Spleen (tissue), 11 donors: ENCODE measurements around the gene LRP1. TPM values are rescaled to one million over a fixed set of nuclear protein-coding genes. Genes with fewer than 3 reads are reported as not detected.
A peak's percentile ranks its signal among the peaks of the same experiment; 100 is the strongest.

ENCODE experiments used
- DNase-seq: peaks from one replicate; pipeline ENCODE4 v3.0.0-alpha.2; 2020
- H3K27ac ChIP-seq, 8 donors: fragments of 200-600 bp; sonication (generic) in 7 of 8; 1 replicate in 4 of 8; 2 replicates in 4 of 8; pipeline versions ENCODE4 v1.5.0 to v1.8.0; 2016 to 2021; ENCODE audit warnings: inconsistent platforms in 4 of 8, mild to moderate bottlenecking in 4 of 8, moderate library complexity in 1 of 8
- H3K27me3 ChIP-seq, 7 donors: fragments of 200-600 bp; sonication (generic) in 6 of 7; replicated peaks in 1 of 7; 1 replicate in 4 of 7; 2 replicates in 3 of 7; pipeline versions ENCODE4 v1.5.0 to v1.8.0; 2016 to 2021; ENCODE audit warnings: inconsistent platforms in 3 of 7, mild to moderate bottlenecking in 1 of 7
- H3K36me3 ChIP-seq, 6 donors: fragments of 200-600 bp; sonication (generic) in 5 of 6; 1 replicate in 4 of 6; 2 replicates in 2 of 6; pipeline versions ENCODE4 v1.5.0 to v1.8.0; 2016 to 2021; ENCODE audit warnings: inconsistent platforms in 2 of 6
- H3K4me1 ChIP-seq, 6 donors: fragments of 200-600 bp; sonication (generic) in 5 of 6; 1 replicate in 3 of 6; 2 replicates in 3 of 6; pipeline versions ENCODE4 v1.5.0 to v1.8.0; 2016 to 2021; ENCODE audit warnings: inconsistent platforms in 3 of 6
- H3K4me3 ChIP-seq, 8 donors: fragments of 200-600 bp; sonication (generic) in 7 of 8; 1 replicate in 4 of 8; 2 replicates in 4 of 8; pipeline versions ENCODE4 v1.5.0 to v1.8.0; 2016 to 2021; ENCODE audit warnings: inconsistent platforms in 4 of 8, mild to moderate bottlenecking in 4 of 8, moderate library complexity in 2 of 8
- H3K9me3 ChIP-seq, 8 donors: fragments of 200-600 bp; sonication (generic) in 7 of 8; 1 replicate in 4 of 8; 2 replicates in 4 of 8; pipeline versions ENCODE4 v1.5.0 to v1.8.0; 2016 to 2021; ENCODE audit warnings: inconsistent platforms in 4 of 8
- POLR2A ChIP-seq, 3 donors: fragments of 450-650 bp; IDR thresholded peaks; one replicate each; pipeline ENCODE4 v1.5.1; 2017; ENCODE audit warnings: antibody characterized with exemption in 3 of 3, mild to moderate bottlenecking in 1 of 3
- POLR2AphosphoS5 ChIP-seq, 3 donors: sonication (generic); formaldehyde crosslinking; IDR thresholded peaks; one replicate each; pipeline ENCODE4 v1.5.1; 2017; ENCODE audit warnings: antibody characterized with exemption in 3 of 3
- WGBS, 5 donors: extraction: QIAGEN DNeasy Blood & Tissue Kit in 3 of 5; methylation state at CpG; one replicate each; pipeline versions ENCODE4 v1.1.5 to v1.1.7; 2013 to 2018; 5-methylcytosine and 5-hydroxymethylcytosine counted together
- intact Hi-C: fragments of 100-400 bp; cut with DNase I; formaldehyde crosslinking; loops from one replicate; pipeline ENCODE4 v1.15.0; 2023; ENCODE audit warnings: low total_unique reads
- polyA plus RNA-seq, 3 donors: library from polyadenylated mRNA; stranded (reverse); fragments of 200-250 nt; gene quantifications; one replicate each; pipeline ENCODE4 v1.2.1, GENCODE V29; 2013
- total RNA-seq, 7 donors: library from RNA; depleted of rRNA in 3 of 7; stranded (reverse); fragments of >200 nt in 3 of 7; fragmentation: NEBNext Ultra II Directional in 4 of 7; extraction: Animal tissue kit (Norgen Biotek cat#: 25700) in 4 of 7; gene quantifications; one replicate each; pipeline versions ENCODE4 v1.1.0 to v1.2.1, GENCODE V29; 2016 to 2021
- TF ChIP-seq, protein P1 (sequence below), 11 experiments: fragments of 200-600 bp in 7 of 11; fragments of 450-650 bp in 4 of 11; sonication (generic) in 4 of 11; IDR thresholded peaks in 8 of 11; conservative IDR thresholded peaks in 3 of 11; 1 replicate in 7 of 11; 2 replicates in 4 of 11; pipeline versions ENCODE4 v1.4.0 to v1.8.0; 2016 to 2021; ENCODE audit warnings: antibody characterized with exemption in 11 of 11, inconsistent platforms in 4 of 11, mild to moderate bottlenecking in 1 of 11
- donor health status: healthy with polysubstance abuse.
- donor health status: DM: no; HTN: no; CAD: no; lungs with moderate emphysema.
- donor health status: DM: no; HTN: no; CAD: no.
- donor health status: Bipolar disorder and iron deficiency.
- donor health status: healthy.
- donor health status: DM: no; HTN: no; CAD: no.
- donor health status: DM: yes; HTN: yes; CAD: no.

LRP1 gene
- total and polyA plus RNA-seq, 10 donors = 8.9 to 216 (median 159) TPM

- peak; percentile 82 for DNase-seq
- Histone ChIP-seq H3K9me3 (no peaks in the 10 kb centered on the region), H3K4me3 (peak overlapping the region in 7 of 8 donors; percentile 43 to 77 (median 53)), H3K36me3 (no peaks in the 10 kb centered on the region), H3K27ac (no peak overlapping the region), H3K27me3 (peaks cover 0 to 96% (median 82%) of the 10 kb centered on the region in 7 donors), H3K4me1 (peaks cover 58 to 83% (median 78%) of the 10 kb centered on the region in 6 donors)
- TF ChIP-seq POLR2A (IDR thresholded peaks at IDR 0.05) = no peak
- TF ChIP-seq POLR2AphosphoS5 (IDR thresholded peaks at IDR 0.05) = no peak
- TF ChIP-seq, protein P1, sequence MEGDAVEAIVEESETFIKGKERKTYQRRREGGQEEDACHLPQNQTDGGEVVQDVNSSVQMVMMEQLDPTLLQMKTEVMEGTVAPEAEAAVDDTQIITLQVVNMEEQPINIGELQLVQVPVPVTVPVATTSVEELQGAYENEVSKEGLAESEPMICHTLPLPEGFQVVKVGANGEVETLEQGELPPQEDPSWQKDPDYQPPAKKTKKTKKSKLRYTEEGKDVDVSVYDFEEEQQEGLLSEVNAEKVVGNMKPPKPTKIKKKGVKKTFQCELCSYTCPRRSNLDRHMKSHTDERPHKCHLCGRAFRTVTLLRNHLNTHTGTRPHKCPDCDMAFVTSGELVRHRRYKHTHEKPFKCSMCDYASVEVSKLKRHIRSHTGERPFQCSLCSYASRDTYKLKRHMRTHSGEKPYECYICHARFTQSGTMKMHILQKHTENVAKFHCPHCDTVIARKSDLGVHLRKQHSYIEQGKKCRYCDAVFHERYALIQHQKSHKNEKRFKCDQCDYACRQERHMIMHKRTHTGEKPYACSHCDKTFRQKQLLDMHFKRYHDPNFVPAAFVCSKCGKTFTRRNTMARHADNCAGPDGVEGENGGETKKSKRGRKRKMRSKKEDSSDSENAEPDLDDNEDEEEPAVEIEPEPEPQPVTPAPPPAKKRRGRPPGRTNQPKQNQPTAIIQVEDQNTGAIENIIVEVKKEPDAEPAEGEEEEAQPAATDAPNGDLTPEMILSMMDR (IDR thresholded peaks at IDR 0.05 in 8 of 11, conservative IDR thresholded peaks at IDR 0.05 in 3 of 11) = no peak
- intact Hi-C loops = no loop called here
- WGBS, 5 donors = 6 to 11% (median 8%) methylated on average over 4 to 19 of the region's 19 CpGs
Observed at GRCh38 chr12:57240926-57241401, 112.7 kb downstream of the LRP1 start.

- Histone ChIP-seq H3K36me3 (peaks cover 0 to 3% (median 0%) of the 10 kb centered on the region in 6 donors), H3K27me3 (peaks cover 0 to 89% (median 76%) of the 10 kb centered on the region in 7 donors), H3K4me3 (peak overlapping the region in 2 of 8 donors; percentile 3 to 77), H3K4me1 (peaks cover 58 to 76% (median 72%) of the 10 kb centered on the region in 6 donors), H3K9me3 (no peaks in the 10 kb centered on the region), H3K27ac (no peak overlapping the region)
- 7 to 10% (median 9%) methylated on average over 41 to 48 of the region's 48 CpGs for WGBS, 5 donors
- peak; percentile 76 for DNase-seq
- TF ChIP-seq POLR2AphosphoS5 (IDR thresholded peaks at IDR 0.05) = no peak
- TF ChIP-seq, protein P1 (IDR thresholded peaks at IDR 0.05 in 8 of 11, conservative IDR thresholded peaks at IDR 0.05 in 3 of 11) = no peak
- no peak for TF ChIP-seq POLR2A (IDR thresholded peaks at IDR 0.05)
- intact Hi-C loops = no loop called here
Observed at GRCh38 chr12:57241402-57242310, 113.4 kb downstream of the LRP1 start.

DNA sequence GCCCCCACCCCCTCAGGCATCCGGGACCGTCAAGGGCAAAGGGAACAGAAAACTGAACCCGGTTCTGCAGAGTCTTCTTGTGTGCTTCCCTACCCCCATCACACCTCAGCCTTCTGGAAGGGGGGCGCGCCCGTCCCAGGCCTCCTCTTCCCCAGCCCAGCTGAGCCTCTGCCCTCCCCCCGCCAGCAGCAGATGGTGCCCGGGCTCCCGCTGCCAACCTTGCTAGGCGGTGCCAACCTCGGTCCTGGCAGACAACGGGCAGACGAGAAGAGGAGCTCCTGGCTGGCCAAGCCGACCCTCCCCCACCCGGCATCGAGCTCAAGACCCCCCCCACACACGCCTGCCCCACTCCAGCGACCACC, 114.0 kb downstream of the LRP1 start:
- Histone ChIP-seq H3K36me3 (peaks cover 0 to 5% (median 0%) of the 10 kb centered on the region in 6 donors), H3K4me1 (peaks cover 58 to 70% (median 69%) of the 10 kb centered on the region in 6 donors), H3K27ac (peak overlapping the region in 1 of 8 donors; percentile 1), H3K4me3 (peak overlapping the region in 5 of 8 donors; percentile 28 to 77 (median 32)), H3K27me3 (peaks cover 0 to 83% (median 70%) of the 10 kb centered on the region in 7 donors), H3K9me3 (no peaks in the 10 kb centered on the region)
- 2 to 4% (median 3%) methylated on average over 14 to 18 of the region's 18 CpGs for WGBS, 5 donors
- intact Hi-C loops = no loop called here
- TF ChIP-seq POLR2AphosphoS5 (IDR thresholded peaks at IDR 0.05) = no peak
- DNase-seq = peak; percentile 83

GRCh38 chr12:57242691-57243454, 114.6 kb downstream of the LRP1 start:
- Histone ChIP-seq H3K27ac (peak overlapping the region in 2 of 8 donors; percentile 1 to 2), H3K27me3 (peaks cover 0 to 77% (median 64%) of the 10 kb centered on the region in 7 donors), H3K4me1 (peaks cover 57 to 65% (median 63%) of the 10 kb centered on the region in 6 donors), H3K4me3 (peak overlapping the region in 7 of 8 donors; percentile 15 to 77 (median 32)), H3K9me3 (no peaks in the 10 kb centered on the region), H3K36me3 (peaks cover 0 to 5% (median 0%) of the 10 kb centered on the region in 6 donors)
- intact Hi-C loops = no loop called here
- WGBS, 5 donors = 1 to 3% (median 2%) methylated on average over 26 to 45 of the region's 45 CpGs
- TF ChIP-seq, protein P1 (IDR thresholded peaks at IDR 0.05 in 8 of 11, conservative IDR thresholded peaks at IDR 0.05 in 3 of 11) = peak; percentile 34 to 82 (median 49)
- no peak for TF ChIP-seq POLR2A (IDR thresholded peaks at IDR 0.05)
- peak; percentile 89 for DNase-seq
